Endometrial microvascular endothelial cells (primary cell): ENCODE data around the gene STK35. TPM values are rescaled to one million over a fixed set of nuclear protein-coding genes. Genes with fewer than 3 reads are reported as not detected.

Source experiments
- in situ Hi-C: cut with HindIII; loops from 2 replicates; pipeline ENCODE4 v1.10.0; 2017; ENCODE audit warnings: low sequenced_read_pairs, low pct_unique_long_range_greater_than_20kb; ENCODE audit errors: inconsistent ontology term
- total RNA-seq: library from RNA; depleted of rRNA; stranded (reverse); fragments of >200 nt; gene quantifications from one replicate; pipeline ENCODE4 v1.2.3, GENCODE V29; 2015; ENCODE audit errors: inconsistent ontology term

Gene STK35
- total RNA-seq: 11.2 TPM

DNA sequence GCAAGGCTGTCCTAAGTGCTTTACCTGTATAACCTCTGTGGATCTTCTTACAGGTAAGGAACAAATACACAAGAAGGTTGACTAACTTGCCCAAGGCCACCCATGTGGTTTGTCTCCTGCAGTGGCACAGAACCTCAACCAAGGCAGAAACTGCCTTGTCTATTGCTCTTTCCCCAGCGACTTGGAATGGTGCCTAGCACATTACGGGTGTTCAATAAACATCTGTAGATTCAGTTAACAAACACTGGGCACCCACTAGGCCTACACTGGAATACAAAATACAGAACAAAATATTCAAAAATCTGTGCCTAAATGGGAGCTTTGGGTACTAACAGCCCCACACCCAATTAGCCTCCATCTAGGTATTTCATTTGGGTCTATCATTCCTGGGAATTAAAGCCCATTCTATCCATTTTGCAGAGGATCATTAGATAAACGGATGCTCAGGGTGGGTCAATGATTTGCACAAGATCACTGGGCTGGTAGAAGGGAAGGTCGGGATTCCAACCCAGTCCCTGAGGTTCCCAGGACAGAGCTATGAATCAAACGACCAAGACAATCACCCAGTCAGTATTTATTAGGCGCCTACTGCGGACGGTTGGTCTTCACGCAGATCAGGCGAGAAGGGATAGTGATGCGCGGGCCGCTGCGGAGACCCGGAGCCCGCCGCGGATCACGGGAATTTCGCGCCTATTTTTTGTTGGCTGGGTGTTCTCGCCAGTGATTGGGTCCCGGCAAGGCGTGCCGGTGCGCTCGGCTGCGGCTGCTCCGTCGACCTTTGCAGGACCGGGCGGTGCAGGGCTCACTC lies at the start of gene STK35:
STK35 (plus strand) TSS at position 771 of the 808 bp plus-strand sequence. CDS start 55 bp downstream, outside the sequence.
- in situ Hi-C loops: no loop called here

- in situ Hi-C loops: no loop called here
These were observed 49.7 kb upstream of the STK35 start for GRCh38 chr20:2051946-2052345.

GRCh38 chr20:2052741-2053140 lies 48.9 kb upstream of the STK35 start:
- in situ Hi-C loops: no loop called here

- in situ Hi-C loops: no loop called here
These were observed 48.0 kb upstream of the STK35 start for GRCh38 chr20:2053615-2054014.

DNA sequence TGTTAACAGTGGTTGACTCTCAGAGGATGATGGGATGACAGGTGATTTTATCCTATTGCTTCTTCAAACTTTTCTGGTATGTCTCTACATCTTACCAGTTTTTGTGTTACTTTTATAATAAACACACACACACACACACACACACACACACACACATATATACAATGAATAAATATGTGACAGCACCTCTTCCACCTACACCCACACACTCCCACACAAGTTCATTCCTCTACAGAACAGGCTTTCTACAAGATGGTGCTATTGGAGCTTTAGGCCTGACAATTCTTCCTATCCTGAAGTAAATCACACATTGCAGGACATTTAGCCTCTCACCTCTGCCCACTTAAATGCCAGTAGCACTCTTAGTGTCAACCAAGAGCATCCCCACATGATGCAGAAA lies 46.7 kb upstream of the STK35 start:
- in situ Hi-C loops: no loop called here

GRCh38 chr20:2059411-2059810 lies 42.2 kb upstream of the STK35 start:
- in situ Hi-C loops: no loop called here

DNA sequence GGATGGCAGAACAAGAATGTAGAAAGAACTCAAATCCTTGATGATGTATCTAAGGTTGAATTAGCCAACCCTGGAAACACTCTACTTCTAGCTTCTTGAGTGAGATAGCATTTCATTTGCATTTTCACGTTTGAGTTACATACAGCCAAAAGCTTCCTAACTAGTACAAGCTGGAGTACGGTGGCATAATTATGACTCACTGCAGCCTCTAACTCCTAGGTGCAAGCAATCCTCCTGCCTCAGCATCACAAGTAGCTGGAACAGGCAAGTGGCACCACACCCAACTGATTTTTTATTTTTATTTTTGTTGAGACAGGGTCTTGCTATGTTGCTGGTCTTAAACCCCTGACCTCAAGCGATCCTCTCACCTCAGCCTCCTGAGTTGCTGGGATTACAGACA lies 36.5 kb upstream of the STK35 start:
- in situ Hi-C loops: no loop called here

- in situ Hi-C loops: no loop called here
These were observed 35.0 kb upstream of the STK35 start for GRCh38 chr20:2066461-2067122.

- in situ Hi-C loops: no loop called here
These were observed 20.9 kb upstream of the STK35 start for GRCh38 chr20:2080532-2081224.

DNA sequence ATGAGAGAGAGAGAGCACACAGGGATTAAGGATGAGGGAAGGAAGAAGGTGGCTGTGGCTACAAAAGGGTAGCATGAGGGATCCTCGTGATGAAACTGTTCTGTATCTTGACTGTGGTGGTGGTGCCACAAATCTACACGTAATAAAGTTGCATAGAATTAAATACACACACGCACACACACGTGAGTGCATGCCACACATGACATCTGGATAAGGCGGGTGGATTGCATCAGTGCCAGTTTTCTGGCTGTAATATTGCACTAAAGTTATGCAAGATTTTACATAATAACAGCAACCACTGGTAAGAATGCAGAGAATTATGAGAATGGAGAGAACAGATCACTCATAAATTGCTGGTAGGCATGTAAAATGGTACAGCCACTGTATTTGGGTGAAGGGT lies 16.9 kb upstream of the STK35 start:
- in situ Hi-C loops: no loop called here

DNA sequence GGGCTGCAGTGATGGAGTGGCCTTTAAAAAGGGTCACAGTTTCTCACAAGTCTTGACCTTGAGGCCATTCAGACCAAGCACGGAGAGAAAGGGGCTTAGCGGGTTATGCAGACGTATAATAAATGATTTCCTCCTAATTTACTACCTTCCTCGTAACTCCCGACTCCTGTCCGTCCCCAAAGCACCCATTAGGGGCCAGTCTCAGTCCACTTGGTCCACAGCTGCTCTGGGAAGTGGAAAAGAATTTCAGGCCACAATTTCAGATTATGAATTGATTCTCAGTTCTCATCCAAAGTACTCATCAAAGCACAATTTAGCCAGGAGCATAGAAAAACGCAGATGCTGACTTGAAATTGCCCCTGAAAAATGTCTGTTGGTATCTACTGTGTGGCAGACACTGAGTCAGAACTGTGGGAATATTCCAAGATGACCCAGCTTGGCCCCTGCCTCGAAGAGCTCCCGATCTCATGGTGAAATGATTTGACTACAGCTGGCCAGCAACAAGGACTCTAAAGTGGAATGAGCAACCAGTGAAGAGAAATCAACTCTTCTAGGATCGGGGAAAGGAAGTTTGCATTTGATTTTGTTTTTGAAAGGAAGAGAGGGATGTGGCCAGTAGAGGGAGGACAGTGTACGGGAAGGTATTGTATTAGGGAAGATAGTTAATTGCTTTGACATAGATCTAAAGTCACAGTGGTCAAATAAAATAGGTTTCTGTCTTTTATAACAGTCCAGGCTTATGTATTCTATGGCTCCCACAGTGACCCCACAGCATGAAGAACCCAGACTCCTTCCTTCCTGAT lies 15.2 kb upstream of the STK35 start:
- in situ Hi-C loops: no loop called here

DNA sequence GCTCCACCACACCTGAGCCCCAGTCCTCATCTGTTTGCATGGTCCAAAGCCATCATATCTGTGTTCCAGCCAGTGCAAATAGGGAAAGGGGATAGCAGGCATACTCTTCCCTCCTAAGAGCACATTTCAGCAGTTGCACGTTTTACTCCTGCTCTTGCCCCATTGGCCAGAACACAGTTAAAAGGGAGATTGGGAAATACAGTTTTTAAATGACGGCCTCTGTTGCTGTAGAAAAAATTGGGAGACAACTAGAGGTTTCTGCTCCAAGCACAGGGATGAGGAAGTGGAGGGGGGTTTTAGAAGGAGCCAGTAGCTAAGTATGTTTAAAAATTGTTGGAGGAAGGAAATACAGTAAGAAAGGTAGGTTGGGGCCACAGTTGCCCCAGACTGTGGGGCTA lies 14.6 kb upstream of the STK35 start:
- in situ Hi-C loops: no loop called here

GRCh38 chr20:2088891-2089290 lies 12.7 kb upstream of the STK35 start:
- in situ Hi-C loops: no loop called here

- in situ Hi-C loops: no loop called here
These were observed 12.2 kb upstream of the STK35 start for GRCh38 chr20:2089447-2089846.

GRCh38 chr20:2093159-2093781 lies 8.4 kb upstream of the STK35 start:
- in situ Hi-C loops: no loop called here

DNA sequence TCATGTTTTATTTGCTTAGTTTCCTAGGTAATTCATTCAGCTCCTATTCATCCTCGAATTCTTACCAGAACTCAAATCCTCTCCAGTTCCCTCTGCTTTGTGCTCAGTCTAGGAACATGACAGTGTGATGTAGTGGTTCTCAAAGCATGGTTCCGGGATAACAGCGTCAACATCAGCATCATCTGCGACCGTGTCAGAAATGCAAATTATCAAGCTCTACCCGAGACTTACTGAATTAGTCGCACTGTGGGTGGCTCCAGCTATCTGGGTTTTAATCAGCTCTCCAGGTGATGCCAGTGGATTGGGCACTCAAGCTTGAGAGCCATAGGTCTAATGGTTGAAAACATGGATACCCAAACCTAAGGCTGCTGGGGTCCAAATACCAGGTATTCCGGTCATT lies 7.7 kb upstream of the STK35 start:
- in situ Hi-C loops: no loop called here

DNA sequence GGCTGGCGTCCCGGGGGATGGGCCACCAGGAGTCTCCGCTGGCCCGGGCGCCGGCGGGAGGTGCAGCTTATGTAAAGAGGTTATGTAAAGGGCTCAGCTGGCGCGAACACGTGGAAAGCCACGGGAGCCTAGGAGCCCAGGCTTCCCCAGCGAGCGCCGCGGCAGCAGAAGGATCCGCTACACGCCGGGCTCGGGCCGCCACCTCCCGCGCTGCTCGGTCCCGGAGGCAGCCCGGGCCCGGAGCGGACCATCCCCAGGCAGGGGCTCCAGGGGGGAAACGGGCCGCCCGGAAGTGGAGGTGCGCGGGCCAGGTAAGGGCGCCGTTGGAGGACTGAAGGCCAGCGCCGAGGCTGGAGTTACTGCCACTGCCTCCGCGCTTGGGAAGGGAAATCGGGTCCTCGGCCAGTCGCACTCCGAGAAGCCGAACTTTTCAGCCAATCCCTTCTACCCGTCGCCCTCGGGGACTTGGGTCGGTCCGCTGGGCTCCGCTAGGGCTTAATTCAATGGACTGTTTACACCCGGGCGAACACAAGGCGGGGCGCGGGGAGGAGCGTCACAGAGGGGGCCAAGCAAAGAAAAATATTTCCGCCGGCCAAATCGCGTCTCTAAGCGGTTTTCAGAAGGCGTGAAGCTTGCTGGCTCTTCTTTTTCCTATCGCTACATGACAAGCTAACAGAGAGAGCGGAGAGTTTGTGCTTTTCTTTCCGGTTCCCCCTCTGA lies 398 bp downstream of the STK35 start:
- in situ Hi-C loops: no loop called here
